Umbilical cord (tissue), 2 donors: ENCODE measurements around the gene RFX8. TPM values are rescaled to one million over a fixed set of nuclear protein-coding genes. Genes with fewer than 3 reads are reported as not detected.
"Not testable (repeated sequence)": the region's sequence is repeated elsewhere in the genome, so short reads cannot be mapped to it uniquely, and the experiment has no call there.

Experiments used
- DNase-seq: peaks from one replicate; pipeline ENCODE4 v3.0.0-alpha.2; 2015; ENCODE audit warnings: low spot score
- total RNA-seq: library from RNA; depleted of rRNA; stranded (reverse); fragments of >200 nt; gene quantifications from one replicate; pipeline ENCODE4 v1.2.3, GENCODE V29; 2014; ENCODE audit warnings: low replicate concordance; ENCODE audit not compliant: insufficient read depth

The RFX8 gene
- total RNA-seq, result 1.2 TPM

GRCh38 chr2:101474731-101475384 lies at the start of gene RFX8:
Gene RFX8, minus strand, starts transcription at chr2:101475112. Its CDS starts 8,264 bp downstream, at chr2:101466848.
- DNase-seq, result peak; percentile 86

- DNase-seq, result no peak
Observed at GRCh38 chr2:101521487-101521886, 46.6 kb upstream of the RFX8 start.

- no peak for DNase-seq
Observed at GRCh38 chr2:101520246-101520645, 45.3 kb upstream of the RFX8 start.

GRCh38 chr2:101518578-101519492 lies 43.9 kb upstream of the RFX8 start:
- DNase-seq, result peak; percentile 59

- DNase-seq, result peak; percentile 18
Observed at GRCh38 chr2:101517758-101518271, 42.9 kb upstream of the RFX8 start.

- peak; percentile 3 for DNase-seq
Observed at GRCh38 chr2:101516823-101517690, 42.1 kb upstream of the RFX8 start.

- no peak for DNase-seq
Observed at GRCh38 chr2:101516349-101516748, 41.4 kb upstream of the RFX8 start.

GRCh38 chr2:101515477-101515876 lies 40.6 kb upstream of the RFX8 start:
- DNase-seq, result peak; percentile 43

GRCh38 chr2:101512993-101513392 lies 38.1 kb upstream of the RFX8 start:
- no peak for DNase-seq

- DNase-seq, result no peak
Observed at GRCh38 chr2:101511381-101511780, 36.5 kb upstream of the RFX8 start.

- DNase-seq, result peak; percentile 56
Observed at GRCh38 chr2:101509499-101510284, 34.8 kb upstream of the RFX8 start.

- no peak for DNase-seq
Observed at GRCh38 chr2:101508636-101509035, 33.7 kb upstream of the RFX8 start.

GRCh38 chr2:101505276-101505675 lies 30.4 kb upstream of the RFX8 start:
- not testable (repeated sequence) for DNase-seq

- not testable (repeated sequence) for DNase-seq
Observed at GRCh38 chr2:101504744-101505143, 29.8 kb upstream of the RFX8 start.

- no peak for DNase-seq
Observed at GRCh38 chr2:101502095-101502494, 27.2 kb upstream of the RFX8 start.

- peak; percentile 13 for DNase-seq
Observed at GRCh38 chr2:101501443-101501842, 26.5 kb upstream of the RFX8 start.

GRCh38 chr2:101500860-101501259 lies 25.9 kb upstream of the RFX8 start:
- peak; percentile 92 for DNase-seq

- peak; percentile 77 for DNase-seq
Observed at GRCh38 chr2:101500180-101500579, 25.3 kb upstream of the RFX8 start.

GRCh38 chr2:101496279-101496678 lies 21.4 kb upstream of the RFX8 start:
- DNase-seq, result peak; percentile 11

GRCh38 chr2:101492936-101493473 lies 18.1 kb upstream of the RFX8 start:
- peak; percentile 68 for DNase-seq
